GM12892 (cell line): ENCODE data around the gene VTI1B.

Experiments
- POLR2A ChIP-seq: IDR thresholded peaks from 2 replicates; pipeline ENCODE4 v1.6.1; 2011; ENCODE audit warnings: low read depth, low read length, control low read depth
- POLR2AphosphoS5 ChIP-seq: IDR thresholded peaks from 2 replicates; pipeline ENCODE4 v1.6.1; 2011; ENCODE audit warnings: low read depth, low read length, control low read depth
- TAF1 ChIP-seq: IDR thresholded peaks from 2 replicates; pipeline ENCODE4 v1.6.1; 2011; ENCODE audit warnings: low read depth, mild to moderate bottlenecking, control low read depth, low read length, borderline replicate concordance

DNA sequence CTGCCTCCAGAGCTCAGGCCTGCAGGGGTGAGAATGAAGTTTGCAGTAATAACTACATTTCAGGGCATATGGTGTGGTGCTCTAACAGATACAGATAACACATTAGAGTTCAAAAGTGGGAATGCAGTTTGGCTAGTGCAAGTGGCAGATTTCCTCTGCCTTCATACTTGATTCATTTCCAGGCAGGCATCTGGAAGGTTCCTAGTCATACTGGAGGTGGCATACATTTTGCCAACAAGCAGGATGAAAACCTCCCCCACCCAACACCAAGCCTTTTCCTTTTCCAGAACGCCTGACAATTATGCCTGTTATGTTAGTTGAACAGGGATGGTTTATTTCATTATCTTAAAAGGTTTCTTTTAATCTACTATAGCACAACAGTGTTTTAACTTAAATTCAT, 24.3 kb downstream of the VTI1B start:
- TF ChIP-seq TAF1 (no peak), POLR2A (no peak), POLR2AphosphoS5 (no peak)
